GM23338 (cell line): ENCODE data around the gene KLK7. TPM values are rescaled to one million over a fixed set of nuclear protein-coding genes. Genes with fewer than 3 reads are reported as not detected.

Source experiments
- ATAC-seq: fragments of 200-7000 bp; cut with Tn5 transposase; 3 replicates; pipeline ENCODE4 v1.9.1; 2020
- DNase-seq: peaks from one replicate; pipeline ENCODE4 v3.0.0-alpha.2; 2015; ENCODE audit warnings: low spot score
- H2AFZ ChIP-seq: fragments of 200-600 bp; sonication (generic); 2 replicates; pipeline ENCODE4 v1.8.0; 2016; ENCODE audit warnings: antibody characterized with exemption, mild to moderate bottlenecking, moderate library complexity
- H3F3A ChIP-seq: fragments of 200-600 bp; sonication (generic); replicated peaks from 2 replicates; pipeline ENCODE4 v1.8.0; 2017; ENCODE audit warnings: antibody characterized with exemption, mixed run types, low read depth
- H3K27ac ChIP-seq: fragments of 200-600 bp; sonication (generic); 2 replicates; pipeline ENCODE4 v1.6.1; 2016; ENCODE audit warnings: low read depth
- H3K27me3 ChIP-seq: fragments of 200-600 bp; sonication (generic); 2 replicates; pipeline ENCODE4 v1.8.0; 2016; ENCODE audit warnings: mild to moderate bottlenecking, mixed run types, moderate library complexity; ENCODE audit not compliant: insufficient read depth
- H3K36me3 ChIP-seq: fragments of 200-600 bp; sonication (generic); 2 replicates; pipeline ENCODE4 v1.8.0; 2016; ENCODE audit warnings: mild to moderate bottlenecking; ENCODE audit not compliant: insufficient read depth
- H3K4me1 ChIP-seq: fragments of 200-600 bp; sonication (generic); 2 replicates; pipeline ENCODE4 v1.8.0; 2016; ENCODE audit warnings: mild to moderate bottlenecking, moderate library complexity; ENCODE audit not compliant: insufficient read depth
- H3K4me2 ChIP-seq: fragments of 200-600 bp; sonication (generic); 2 replicates; pipeline ENCODE4 v1.7.1; 2017; ENCODE audit warnings: mixed run types
- H3K4me3 ChIP-seq: fragments of 200-600 bp; sonication (generic); 2 replicates; pipeline ENCODE4 v1.6.1; 2016; ENCODE audit warnings: mixed run types
- H3K79me2 ChIP-seq: fragments of 200-600 bp; sonication (generic); replicated peaks from 2 replicates; pipeline ENCODE4 v1.8.0; 2017; ENCODE audit warnings: mild to moderate bottlenecking; ENCODE audit not compliant: insufficient read depth
- H3K9me2 ChIP-seq: fragments of 200-600 bp; sonication (generic); 2 replicates; pipeline ENCODE4 v1.8.0; 2017; ENCODE audit not compliant: insufficient read depth
- H4K20me1 ChIP-seq: fragments of 200-600 bp; sonication (generic); replicated peaks from 2 replicates; pipeline ENCODE4 v1.8.0; 2017; ENCODE audit warnings: mild to moderate bottlenecking; ENCODE audit not compliant: insufficient read depth
- H3K27ac Mint-ChIP-seq: 2 replicates; pipeline ENCODE4 v1.8.0; 2020; ENCODE audit warnings: inconsistent platforms, mild to moderate bottlenecking, moderate library complexity, mixed read lengths
- H3K27me3 Mint-ChIP-seq: 3 replicates; pipeline ENCODE4 v1.8.0; 2022; ENCODE audit warnings: low read depth, mild to moderate bottlenecking, moderate library complexity, mixed read lengths, inconsistent platforms; ENCODE audit not compliant: insufficient read depth, poor library complexity
- H3K36me3 Mint-ChIP-seq: 3 replicates; pipeline ENCODE4 v1.8.0; 2021; ENCODE audit warnings: low read depth, mild to moderate bottlenecking, inconsistent platforms, moderate library complexity, mixed read lengths
- H3K4me1 Mint-ChIP-seq: 3 replicates; pipeline ENCODE4 v1.8.0; 2020; ENCODE audit warnings: mild to moderate bottlenecking, inconsistent platforms, mixed read lengths
- H3K4me3 Mint-ChIP-seq: 3 replicates; pipeline ENCODE4 v1.8.0; 2021; ENCODE audit warnings: moderate library complexity, mild to moderate bottlenecking, inconsistent platforms, mixed read lengths
- H3K9me3 Mint-ChIP-seq: 3 replicates; pipeline ENCODE4 v1.8.0; 2020; ENCODE audit warnings: moderate library complexity, mild to moderate bottlenecking, inconsistent platforms, mixed read lengths
- CREB1 ChIP-seq: fragments of 250-450 bp; sonication (Bioruptor Pico); IDR thresholded peaks from 2 replicates; pipeline ENCODE4 v1.5.0; 2020; ENCODE audit warnings: low read depth, mild to moderate bottlenecking, moderate library complexity
- EZH2 ChIP-seq: fragments of 200-600 bp; sonication (generic); IDR thresholded peaks from one replicate; pipeline ENCODE4 v1.8.0; 2017; ENCODE audit warnings: antibody characterized with exemption, mild to moderate bottlenecking, low read depth; ENCODE audit not compliant: unreplicated experiment
- JUNB ChIP-seq: IDR thresholded peaks from one replicate; pipeline ENCODE4 v1.6.1; 2016; ENCODE audit warnings: antibody characterized with exemption; ENCODE audit not compliant: unreplicated experiment
- NANOG ChIP-seq: IDR thresholded peaks from 2 replicates; pipeline ENCODE4 v1.6.1; 2016; ENCODE audit warnings: antibody characterized with exemption, borderline replicate concordance
- POLR2AphosphoS5 ChIP-seq: IDR thresholded peaks from 2 replicates; pipeline ENCODE4 v1.6.1; 2016; ENCODE audit warnings: antibody characterized with exemption, low read depth
- STAT1 ChIP-seq: IDR thresholded peaks from one replicate; pipeline ENCODE4 v1.6.1; 2016; ENCODE audit warnings: antibody characterized with exemption; ENCODE audit not compliant: unreplicated experiment
- ZNF114 ChIP-seq: fragments of 250-450 bp; sonication (Bioruptor Pico); IDR thresholded peaks from 2 replicates; pipeline ENCODE4 v1.5.0; 2020; ENCODE audit warnings: mild to moderate bottlenecking, moderate library complexity
- ZNF331 ChIP-seq: fragments of 250-450 bp; sonication (Bioruptor Pico); IDR thresholded peaks from 2 replicates; pipeline ENCODE4 v1.5.0; 2020; ENCODE audit warnings: low read depth, mild to moderate bottlenecking, moderate library complexity
- ZNF462 ChIP-seq: fragments of 250-450 bp; sonication (Bioruptor Pico); IDR thresholded peaks from 2 replicates; pipeline ENCODE4 v1.5.0; 2020; ENCODE audit warnings: mild to moderate bottlenecking, moderate library complexity
- polyA plus RNA-seq: library from polyadenylated mRNA; unstranded; fragments of >200 nt; fragmentation: Nextera tagmentation; extraction: Ambion mirVana; gene quantifications from 2 replicates; pipeline ENCODE4 v1.2.1, GENCODE V29; 2016
- total RNA-seq: library from RNA; depleted of rRNA; stranded (reverse); fragments of >200 nt; shearing (Covaris generic); gene quantifications from 2 replicates; pipeline ENCODE4 v1.2.3, GENCODE V29; 2014
- TF ChIP-seq, protein P1 (sequence below): IDR thresholded peaks from one replicate; pipeline ENCODE4 v1.6.1; 2018; ENCODE audit warnings: antibody characterized with exemption; ENCODE audit not compliant: unreplicated experiment
- TF ChIP-seq, protein P2 (sequence below), 2 experiments: fragments of 200-600 bp in 1 of 2; sonication (generic) in 1 of 2; conservative IDR thresholded peaks; 2 replicates each; pipeline versions ENCODE4 v1.5.1 to v1.6.1; 2016 to 2017; ENCODE audit warnings: antibody characterized with exemption in 2 of 2, low read depth in 2 of 2, mild to moderate bottlenecking in 2 of 2, moderate library complexity in 1 of 2
- TF ChIP-seq, protein P3 (sequence below): IDR thresholded peaks from 2 replicates; pipeline ENCODE4 v1.6.1; 2016; ENCODE audit warnings: antibody characterized with exemption

KLK7 gene
- total and polyA plus RNA-seq, 2 experiments from 2014 or later: 1.1 to 1.4 TPM

DNA sequence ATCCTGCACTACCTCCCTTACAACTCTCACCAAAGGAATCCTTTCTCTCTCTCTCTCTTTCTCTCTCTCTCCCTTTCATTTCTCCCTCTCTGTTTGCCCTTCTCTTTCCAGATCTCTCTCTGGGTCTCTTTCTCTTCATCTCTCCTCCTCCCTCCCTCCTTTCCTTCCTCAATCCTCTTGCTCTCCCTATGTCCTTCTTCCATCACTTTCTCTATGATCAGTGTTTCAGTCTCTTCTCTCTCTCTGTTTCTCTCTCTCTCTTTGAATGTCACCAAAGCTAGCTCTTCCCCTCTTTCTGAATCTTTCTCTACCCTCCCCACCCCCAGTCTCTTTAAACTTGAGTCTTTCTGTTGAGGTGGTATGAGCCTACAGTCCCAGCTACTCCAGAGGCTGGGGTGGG lies 52.7 kb downstream of the KLK7 start:
- Mint-ChIP-seq H3K9me3 (no peaks in the 10 kb centered on the region; the same call in 1 of the 3 replicates), H3K27ac (no peak overlapping the region), H3K36me3 (no peaks in the 10 kb centered on the region), H3K27me3 (peaks cover 16% of the 10 kb centered on the region), H3K4me3 (no peak overlapping the region), H3K4me1 (peaks cover 6% of the 10 kb centered on the region; the same call in 2 of the 3 replicates)
- H3K27ac ChIP-seq: no peak overlapping the region
- H3K4me2 ChIP-seq: no peak overlapping the region
- TF ChIP-seq, protein P1, sequence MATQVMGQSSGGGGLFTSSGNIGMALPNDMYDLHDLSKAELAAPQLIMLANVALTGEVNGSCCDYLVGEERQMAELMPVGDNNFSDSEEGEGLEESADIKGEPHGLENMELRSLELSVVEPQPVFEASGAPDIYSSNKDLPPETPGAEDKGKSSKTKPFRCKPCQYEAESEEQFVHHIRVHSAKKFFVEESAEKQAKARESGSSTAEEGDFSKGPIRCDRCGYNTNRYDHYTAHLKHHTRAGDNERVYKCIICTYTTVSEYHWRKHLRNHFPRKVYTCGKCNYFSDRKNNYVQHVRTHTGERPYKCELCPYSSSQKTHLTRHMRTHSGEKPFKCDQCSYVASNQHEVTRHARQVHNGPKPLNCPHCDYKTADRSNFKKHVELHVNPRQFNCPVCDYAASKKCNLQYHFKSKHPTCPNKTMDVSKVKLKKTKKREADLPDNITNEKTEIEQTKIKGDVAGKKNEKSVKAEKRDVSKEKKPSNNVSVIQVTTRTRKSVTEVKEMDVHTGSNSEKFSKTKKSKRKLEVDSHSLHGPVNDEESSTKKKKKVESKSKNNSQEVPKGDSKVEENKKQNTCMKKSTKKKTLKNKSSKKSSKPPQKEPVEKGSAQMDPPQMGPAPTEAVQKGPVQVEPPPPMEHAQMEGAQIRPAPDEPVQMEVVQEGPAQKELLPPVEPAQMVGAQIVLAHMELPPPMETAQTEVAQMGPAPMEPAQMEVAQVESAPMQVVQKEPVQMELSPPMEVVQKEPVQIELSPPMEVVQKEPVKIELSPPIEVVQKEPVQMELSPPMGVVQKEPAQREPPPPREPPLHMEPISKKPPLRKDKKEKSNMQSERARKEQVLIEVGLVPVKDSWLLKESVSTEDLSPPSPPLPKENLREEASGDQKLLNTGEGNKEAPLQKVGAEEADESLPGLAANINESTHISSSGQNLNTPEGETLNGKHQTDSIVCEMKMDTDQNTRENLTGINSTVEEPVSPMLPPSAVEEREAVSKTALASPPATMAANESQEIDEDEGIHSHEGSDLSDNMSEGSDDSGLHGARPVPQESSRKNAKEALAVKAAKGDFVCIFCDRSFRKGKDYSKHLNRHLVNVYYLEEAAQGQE: no peak
- TF ChIP-seq JUNB (no peak), EZH2 (no peak), ZNF114 (CRISPR knock-in tag) (no peak), ZNF331 (no peak), CREB1 (CRISPR knock-in tag) (no peak), POLR2AphosphoS5 (no peak), ZNF462 (CRISPR knock-in tag) (no peak), STAT1 (no peak), NANOG (no peak)
- TF ChIP-seq, protein P2, sequence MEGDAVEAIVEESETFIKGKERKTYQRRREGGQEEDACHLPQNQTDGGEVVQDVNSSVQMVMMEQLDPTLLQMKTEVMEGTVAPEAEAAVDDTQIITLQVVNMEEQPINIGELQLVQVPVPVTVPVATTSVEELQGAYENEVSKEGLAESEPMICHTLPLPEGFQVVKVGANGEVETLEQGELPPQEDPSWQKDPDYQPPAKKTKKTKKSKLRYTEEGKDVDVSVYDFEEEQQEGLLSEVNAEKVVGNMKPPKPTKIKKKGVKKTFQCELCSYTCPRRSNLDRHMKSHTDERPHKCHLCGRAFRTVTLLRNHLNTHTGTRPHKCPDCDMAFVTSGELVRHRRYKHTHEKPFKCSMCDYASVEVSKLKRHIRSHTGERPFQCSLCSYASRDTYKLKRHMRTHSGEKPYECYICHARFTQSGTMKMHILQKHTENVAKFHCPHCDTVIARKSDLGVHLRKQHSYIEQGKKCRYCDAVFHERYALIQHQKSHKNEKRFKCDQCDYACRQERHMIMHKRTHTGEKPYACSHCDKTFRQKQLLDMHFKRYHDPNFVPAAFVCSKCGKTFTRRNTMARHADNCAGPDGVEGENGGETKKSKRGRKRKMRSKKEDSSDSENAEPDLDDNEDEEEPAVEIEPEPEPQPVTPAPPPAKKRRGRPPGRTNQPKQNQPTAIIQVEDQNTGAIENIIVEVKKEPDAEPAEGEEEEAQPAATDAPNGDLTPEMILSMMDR (conservative IDR thresholded peaks at IDR 0.05; ENCODE audit: low read depth in 2 of 2): no peak
- TF ChIP-seq, protein P3, sequence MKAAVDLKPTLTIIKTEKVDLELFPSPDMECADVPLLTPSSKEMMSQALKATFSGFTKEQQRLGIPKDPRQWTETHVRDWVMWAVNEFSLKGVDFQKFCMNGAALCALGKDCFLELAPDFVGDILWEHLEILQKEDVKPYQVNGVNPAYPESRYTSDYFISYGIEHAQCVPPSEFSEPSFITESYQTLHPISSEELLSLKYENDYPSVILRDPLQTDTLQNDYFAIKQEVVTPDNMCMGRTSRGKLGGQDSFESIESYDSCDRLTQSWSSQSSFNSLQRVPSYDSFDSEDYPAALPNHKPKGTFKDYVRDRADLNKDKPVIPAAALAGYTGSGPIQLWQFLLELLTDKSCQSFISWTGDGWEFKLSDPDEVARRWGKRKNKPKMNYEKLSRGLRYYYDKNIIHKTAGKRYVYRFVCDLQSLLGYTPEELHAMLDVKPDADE: no peak
- no peaks in the 10 kb centered on the region for H3K79me2 ChIP-seq
- ATAC-seq (no peak), DNase-seq (no peak)
- no peaks in the 10 kb centered on the region for H3K27me3 ChIP-seq
- no peaks in the 10 kb centered on the region; the same call in 1 of the 2 replicates for H3K9me2 ChIP-seq
- H3K4me3 ChIP-seq: no peak overlapping the region
- H3K4me1 ChIP-seq: no peaks in the 10 kb centered on the region
- H3K36me3 ChIP-seq: no peaks in the 10 kb centered on the region
- no peaks in the 10 kb centered on the region for H3F3A ChIP-seq
- no peak overlapping the region for H2AFZ ChIP-seq
- no peaks in the 10 kb centered on the region for H4K20me1 ChIP-seq
